ENCODE measurements around the gene ALDH3B2. TPM values are rescaled to one million over a fixed set of nuclear protein-coding genes. Genes with fewer than 3 reads are reported as not detected.

Gene ALDH3B2
- total RNA-seq, 1 donor from 2014 or later: not detected

- H3K27me3 ChIP-seq (ENCODE audit: low read depth): peaks cover 56% of the 10 kb centered on the region
- no peak overlapping the region for H3K27ac ChIP-seq (replicated peaks)
- H3K36me3 ChIP-seq: no peaks in the 10 kb centered on the region
- no peak for DNase-seq
- intact Hi-C loops (cut with micrococcal nuclease): no loop called here
- no peak overlapping the region for H3K4me3 ChIP-seq
- no peaks in the 10 kb centered on the region for H3K4me1 ChIP-seq
- peaks cover 7% of the 10 kb centered on the region for H3K9me3 ChIP-seq (replicated peaks)
- TF ChIP-seq CTCF (IDR thresholded peaks at IDR 0.05; ENCODE audit: borderline replicate concordance): no peak
Observed at GRCh38 chr11:67646535-67647336, 27.7 kb downstream of the ALDH3B2 start.

GRCh38 chr11:67645521-67646461 is 28.6 kb downstream of the ALDH3B2 start:
- no peak for DNase-seq
- TF ChIP-seq CTCF (IDR thresholded peaks at IDR 0.05; ENCODE audit: borderline replicate concordance): no peak
- intact Hi-C loops (cut with micrococcal nuclease): no loop called here
- peaks cover 7% of the 10 kb centered on the region for H3K9me3 ChIP-seq (replicated peaks)
- peaks cover 63% of the 10 kb centered on the region for H3K27me3 ChIP-seq (ENCODE audit: low read depth)
- H3K4me1 ChIP-seq: no peaks in the 10 kb centered on the region
- H3K4me3 ChIP-seq: no peak overlapping the region
- no peak overlapping the region for H3K27ac ChIP-seq (replicated peaks)
- H3K36me3 ChIP-seq: no peaks in the 10 kb centered on the region

- no peak overlapping the region for H3K4me3 ChIP-seq
- peaks cover 63% of the 10 kb centered on the region for H3K27me3 ChIP-seq (ENCODE audit: low read depth)
- DNase-seq: no peak
- no peaks in the 10 kb centered on the region for H3K36me3 ChIP-seq
- TF ChIP-seq CTCF (IDR thresholded peaks at IDR 0.05; ENCODE audit: borderline replicate concordance): no peak
- H3K27ac ChIP-seq (replicated peaks): no peak overlapping the region
- peaks cover 7% of the 10 kb centered on the region for H3K9me3 ChIP-seq (replicated peaks)
- H3K4me1 ChIP-seq: no peaks in the 10 kb centered on the region
- intact Hi-C loops (cut with micrococcal nuclease): no loop called here
Observed at GRCh38 chr11:67644472-67645418, 29.7 kb downstream of the ALDH3B2 start.

- Histone ChIP-seq H3K9me3 (replicated peaks) (peaks cover 7% of the 10 kb centered on the region), H3K36me3 (no peaks in the 10 kb centered on the region), H3K4me1 (no peaks in the 10 kb centered on the region), H3K4me3 (no peak overlapping the region), H3K27me3 (ENCODE audit: low read depth) (peaks cover 63% of the 10 kb centered on the region), H3K27ac (replicated peaks) (no peak overlapping the region)
- peak; percentile 19 for TF ChIP-seq CTCF (IDR thresholded peaks at IDR 0.05; ENCODE audit: borderline replicate concordance)
- intact Hi-C loops (cut with micrococcal nuclease): no loop called here
- no peak for DNase-seq
Observed at GRCh38 chr11:67644042-67644441, 30.4 kb downstream of the ALDH3B2 start.
